ENCODE measurements around the gene SWAP70. TPM values are rescaled to one million over a fixed set of nuclear protein-coding genes. Genes with fewer than 3 reads are reported as not detected.

SWAP70 gene
- total and polyA plus RNA-seq, 10 of the 15 experiments (the other 5 are each of a cell fraction or from before 2014, with no cell fraction given), result 20.6 to 62.4 (median 41.7) TPM

GRCh38 chr11:9775398-9775779 is 111.5 kb downstream of the SWAP70 start (continued):
- no peak for TF ChIP-seq USF2 (IDR thresholded peaks at IDR 0.05; ENCODE audit: borderline replicate concordance, low read depth, low read length)
- TF ChIP-seq PAX5 (IDR thresholded peaks at IDR 0.05; ENCODE audit: borderline replicate concordance, low read depth, low read length), result no peak
- no peak for TF ChIP-seq HDAC6 (IDR thresholded peaks at IDR 0.05; ENCODE audit: unreplicated experiment)
- TF ChIP-seq IKZF1 (conservative IDR thresholded peaks at IDR 0.05), result no peak
- TF ChIP-seq WRNIP1 (IDR thresholded peaks at IDR 0.05; ENCODE audit: borderline replicate concordance, low read depth, low read length), result no peak
- no peak for TF ChIP-seq GATAD2B (conservative IDR thresholded peaks at IDR 0.05; ENCODE audit: low read depth)

- ATAC-seq, result no peak
- Histone ChIP-seq H3K36me3 (ENCODE audit: control insufficient read depth in 2 of 2, insufficient read depth in 2 of 2, low read length in 1 of 2) (no peaks in the 10 kb centered on the region), H3K27ac (ENCODE audit: control insufficient read depth, insufficient read depth) (no peak overlapping the region), H3K79me2 (ENCODE audit: control insufficient read depth, insufficient read depth, low read length) (no peaks in the 10 kb centered on the region), H3K27me3 (replicated peaks in 1 of 2; ENCODE audit: control insufficient read depth in 2 of 2, insufficient read depth in 2 of 2, low read length in 1 of 2) (no peaks in the 10 kb centered on the region), H3K4me2 (ENCODE audit: control insufficient read depth, insufficient read depth) (no peak overlapping the region), H3K9me3 (replicated peaks; ENCODE audit: control insufficient read depth, insufficient read depth, low read length) (no peaks in the 10 kb centered on the region), H4K20me1 (ENCODE audit: control insufficient read depth, insufficient read depth) (no peaks in the 10 kb centered on the region), H2AFZ (ENCODE audit: control insufficient read depth, low read depth, low read length) (no peak overlapping the region), H3K4me3 (no peak overlapping the region), H3K4me1 (ENCODE audit: control insufficient read depth, insufficient read depth, low read length) (no peaks in the 10 kb centered on the region), H3K9ac (ENCODE audit: control insufficient read depth, insufficient read depth, low read length) (no peak overlapping the region)
- no peak for DNase-seq (ENCODE audit: low read depth, low spot score)
- intact Hi-C loops (cut with micrococcal nuclease; ENCODE audit: unreplicated experiment), result no loop called here
- WGBS (ENCODE audit: insufficient coverage, insufficient replicate concordance, low lambda C conversion rate, missing lambda C conversion rate), result 48% methylated on average over 1 of the region's 1 CpG
- SMC1A ChIA-PET (ENCODE audit: uncharacterized antibody, unreplicated experiment), result no interaction called here
- BruUV-seq (replicated peaks), result no TSS peak
- in situ Hi-C loops (cut with MboI), result no loop called here
- FAIRE-seq, result no peak
- CTCF ChIA-PET, result no interaction called here
- POLR2A ChIA-PET, result no interaction called here
- TF ChIP-seq MLLT1 (IDR thresholded peaks at IDR 0.05), result no peak
- TF ChIP-seq TARDBP (IDR thresholded peaks at IDR 0.05; ENCODE audit: borderline replicate concordance), result no peak
- no peak for TF ChIP-seq PAX5 (IDR thresholded peaks at IDR 0.05; ENCODE audit: borderline replicate concordance, low read depth, low read length)
- no peak for TF ChIP-seq TBL1XR1 (IDR thresholded peaks at IDR 0.05; ENCODE audit: low read depth, low read length)
- TF ChIP-seq IRF4 (IDR thresholded peaks at IDR 0.05; ENCODE audit: low read depth, low read length), result no peak
- no peak for TF ChIP-seq SP1 (IDR thresholded peaks at IDR 0.05; ENCODE audit: low read depth, low read length)
- TF ChIP-seq KAT2A (conservative IDR thresholded peaks at IDR 0.05; ENCODE audit: control insufficient read depth, low read depth, low read length), result no peak
- no peak for TF ChIP-seq ESRRA (IDR thresholded peaks at IDR 0.05; ENCODE audit: low read length)
- no peak for TF ChIP-seq CHD4 (IDR thresholded peaks at IDR 0.05)
- no peak for TF ChIP-seq HSF1 (IDR thresholded peaks at IDR 0.05; ENCODE audit: low read depth, low read length)
- TF ChIP-seq KLF5 (IDR thresholded peaks at IDR 0.05; ENCODE audit: partially characterized antibody), result no peak
- RAD21 ChIA-PET (ENCODE audit: unreplicated experiment), result no interaction called here
Observed at GRCh38 chr11:9776203-9776602, 112.3 kb downstream of the SWAP70 start.

All from GM12878 (cell line).